ENCODE results near the gene LRIT2.

DNA sequence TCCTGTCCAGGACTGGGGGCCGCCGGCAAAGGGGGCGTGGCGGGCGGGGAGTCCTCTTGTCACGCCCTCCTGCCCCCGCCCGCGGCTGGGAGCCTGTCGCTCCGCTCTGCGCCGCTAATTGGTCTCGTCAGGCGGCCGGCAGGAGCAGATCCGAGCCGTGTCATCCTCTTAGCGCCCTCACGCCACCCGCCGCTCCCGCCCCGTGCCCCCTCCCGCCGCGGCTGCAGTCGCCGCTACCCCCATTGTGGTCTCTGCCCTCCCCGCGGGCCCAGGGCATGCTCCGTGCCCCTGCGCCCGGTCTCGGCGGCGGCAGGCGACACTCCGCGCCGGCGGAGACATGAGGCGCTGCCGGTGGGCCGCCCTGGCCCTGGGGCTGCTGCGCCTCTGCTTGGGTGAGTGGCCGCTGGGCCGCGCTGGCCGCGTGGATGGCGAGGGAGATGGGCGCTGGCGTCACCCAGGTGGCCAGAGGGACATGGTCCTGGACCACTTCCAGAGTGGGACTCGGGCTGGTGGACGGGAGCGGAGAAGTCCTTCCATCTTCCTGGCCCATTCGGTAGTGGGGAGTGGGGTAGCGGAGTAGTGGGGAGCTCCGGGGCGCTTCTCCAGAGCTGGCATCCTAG lies 30.8 kb downstream of the LRIT2 start, which contains the start of gene CDHR1:
- TF ChIP-seq, protein P1, sequence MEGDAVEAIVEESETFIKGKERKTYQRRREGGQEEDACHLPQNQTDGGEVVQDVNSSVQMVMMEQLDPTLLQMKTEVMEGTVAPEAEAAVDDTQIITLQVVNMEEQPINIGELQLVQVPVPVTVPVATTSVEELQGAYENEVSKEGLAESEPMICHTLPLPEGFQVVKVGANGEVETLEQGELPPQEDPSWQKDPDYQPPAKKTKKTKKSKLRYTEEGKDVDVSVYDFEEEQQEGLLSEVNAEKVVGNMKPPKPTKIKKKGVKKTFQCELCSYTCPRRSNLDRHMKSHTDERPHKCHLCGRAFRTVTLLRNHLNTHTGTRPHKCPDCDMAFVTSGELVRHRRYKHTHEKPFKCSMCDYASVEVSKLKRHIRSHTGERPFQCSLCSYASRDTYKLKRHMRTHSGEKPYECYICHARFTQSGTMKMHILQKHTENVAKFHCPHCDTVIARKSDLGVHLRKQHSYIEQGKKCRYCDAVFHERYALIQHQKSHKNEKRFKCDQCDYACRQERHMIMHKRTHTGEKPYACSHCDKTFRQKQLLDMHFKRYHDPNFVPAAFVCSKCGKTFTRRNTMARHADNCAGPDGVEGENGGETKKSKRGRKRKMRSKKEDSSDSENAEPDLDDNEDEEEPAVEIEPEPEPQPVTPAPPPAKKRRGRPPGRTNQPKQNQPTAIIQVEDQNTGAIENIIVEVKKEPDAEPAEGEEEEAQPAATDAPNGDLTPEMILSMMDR (IDR thresholded peaks at IDR 0.05): no peak
- TF ChIP-seq POLR2A (IDR thresholded peaks at IDR 0.05): no peak

All from lower leg skin (tissue), 3 donors.